Tibial nerve (tissue), 3 donors: ENCODE measurements around the gene TATDN2.

ENCODE experiments used
- POLR2A ChIP-seq, 2 donors: fragments of 450-650 bp; IDR thresholded peaks; one replicate each; pipeline ENCODE4 v1.6.1; 2017; ENCODE audit warnings: antibody characterized with exemption in 2 of 2, mild to moderate bottlenecking in 2 of 2, moderate library complexity in 2 of 2
- TF ChIP-seq, protein P1 (sequence below), 5 experiments: fragments of 200-600 bp in 3 of 5; fragments of 450-650 bp in 2 of 5; sonication (generic) in 3 of 5; IDR thresholded peaks; one replicate each; pipeline ENCODE4 v1.5.1; 2016 to 2019; ENCODE audit warnings: antibody characterized with exemption in 5 of 5, mild to moderate bottlenecking in 3 of 5, moderate library complexity in 2 of 5

DNA sequence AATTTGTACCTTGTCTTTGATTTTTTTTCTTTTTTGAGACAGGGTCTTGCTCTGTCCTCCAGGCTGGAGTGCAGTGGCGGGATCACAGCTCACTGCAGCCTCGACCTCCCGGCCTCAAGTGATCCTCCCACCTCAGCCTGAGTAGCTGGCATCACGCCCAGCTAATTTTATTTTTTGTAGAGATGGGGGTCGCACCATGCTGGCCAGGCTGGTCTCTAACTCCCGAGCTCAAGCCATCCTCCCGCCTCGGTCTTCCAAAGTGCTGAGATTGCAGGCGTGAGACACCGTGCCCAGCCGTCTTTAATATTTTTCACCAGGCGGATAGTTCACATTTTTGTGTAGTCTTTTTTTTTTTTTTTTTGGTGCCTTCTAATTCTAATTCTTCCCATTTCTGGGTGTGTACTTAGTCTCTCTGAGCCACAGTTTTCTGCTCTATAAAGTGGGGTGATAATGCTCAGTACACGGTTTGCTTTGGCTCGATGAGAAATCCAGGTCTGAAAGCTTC, 528 bp upstream of the TATDN2 start:
- TF ChIP-seq, protein P1, sequence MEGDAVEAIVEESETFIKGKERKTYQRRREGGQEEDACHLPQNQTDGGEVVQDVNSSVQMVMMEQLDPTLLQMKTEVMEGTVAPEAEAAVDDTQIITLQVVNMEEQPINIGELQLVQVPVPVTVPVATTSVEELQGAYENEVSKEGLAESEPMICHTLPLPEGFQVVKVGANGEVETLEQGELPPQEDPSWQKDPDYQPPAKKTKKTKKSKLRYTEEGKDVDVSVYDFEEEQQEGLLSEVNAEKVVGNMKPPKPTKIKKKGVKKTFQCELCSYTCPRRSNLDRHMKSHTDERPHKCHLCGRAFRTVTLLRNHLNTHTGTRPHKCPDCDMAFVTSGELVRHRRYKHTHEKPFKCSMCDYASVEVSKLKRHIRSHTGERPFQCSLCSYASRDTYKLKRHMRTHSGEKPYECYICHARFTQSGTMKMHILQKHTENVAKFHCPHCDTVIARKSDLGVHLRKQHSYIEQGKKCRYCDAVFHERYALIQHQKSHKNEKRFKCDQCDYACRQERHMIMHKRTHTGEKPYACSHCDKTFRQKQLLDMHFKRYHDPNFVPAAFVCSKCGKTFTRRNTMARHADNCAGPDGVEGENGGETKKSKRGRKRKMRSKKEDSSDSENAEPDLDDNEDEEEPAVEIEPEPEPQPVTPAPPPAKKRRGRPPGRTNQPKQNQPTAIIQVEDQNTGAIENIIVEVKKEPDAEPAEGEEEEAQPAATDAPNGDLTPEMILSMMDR (IDR thresholded peaks at IDR 0.05), result no peak
- TF ChIP-seq POLR2A (IDR thresholded peaks at IDR 0.05), result no peak
